GM20431 (cell line): ENCODE data around the gene PLEKHO1.
"Not testable (repeated sequence)": the region's sequence is repeated elsewhere in the genome, so short reads cannot be mapped to it uniquely, and the experiment has no call there.

Experiments used
- in situ Hi-C: fragments of 300-500 bp; cut with MseI, MboI; formaldehyde crosslinking; loops from one replicate; pipeline ENCODE4 v1.15.0; 2020; ENCODE audit warnings: low sequenced_read_pairs; ENCODE audit not compliant: unreplicated experiment

The PLEKHO1 gene, protein sequence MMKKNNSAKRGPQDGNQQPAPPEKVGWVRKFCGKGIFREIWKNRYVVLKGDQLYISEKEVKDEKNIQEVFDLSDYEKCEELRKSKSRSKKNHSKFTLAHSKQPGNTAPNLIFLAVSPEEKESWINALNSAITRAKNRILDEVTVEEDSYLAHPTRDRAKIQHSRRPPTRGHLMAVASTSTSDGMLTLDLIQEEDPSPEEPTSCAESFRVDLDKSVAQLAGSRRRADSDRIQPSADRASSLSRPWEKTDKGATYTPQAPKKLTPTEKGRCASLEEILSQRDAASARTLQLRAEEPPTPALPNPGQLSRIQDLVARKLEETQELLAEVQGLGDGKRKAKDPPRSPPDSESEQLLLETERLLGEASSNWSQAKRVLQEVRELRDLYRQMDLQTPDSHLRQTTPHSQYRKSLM

DNA sequence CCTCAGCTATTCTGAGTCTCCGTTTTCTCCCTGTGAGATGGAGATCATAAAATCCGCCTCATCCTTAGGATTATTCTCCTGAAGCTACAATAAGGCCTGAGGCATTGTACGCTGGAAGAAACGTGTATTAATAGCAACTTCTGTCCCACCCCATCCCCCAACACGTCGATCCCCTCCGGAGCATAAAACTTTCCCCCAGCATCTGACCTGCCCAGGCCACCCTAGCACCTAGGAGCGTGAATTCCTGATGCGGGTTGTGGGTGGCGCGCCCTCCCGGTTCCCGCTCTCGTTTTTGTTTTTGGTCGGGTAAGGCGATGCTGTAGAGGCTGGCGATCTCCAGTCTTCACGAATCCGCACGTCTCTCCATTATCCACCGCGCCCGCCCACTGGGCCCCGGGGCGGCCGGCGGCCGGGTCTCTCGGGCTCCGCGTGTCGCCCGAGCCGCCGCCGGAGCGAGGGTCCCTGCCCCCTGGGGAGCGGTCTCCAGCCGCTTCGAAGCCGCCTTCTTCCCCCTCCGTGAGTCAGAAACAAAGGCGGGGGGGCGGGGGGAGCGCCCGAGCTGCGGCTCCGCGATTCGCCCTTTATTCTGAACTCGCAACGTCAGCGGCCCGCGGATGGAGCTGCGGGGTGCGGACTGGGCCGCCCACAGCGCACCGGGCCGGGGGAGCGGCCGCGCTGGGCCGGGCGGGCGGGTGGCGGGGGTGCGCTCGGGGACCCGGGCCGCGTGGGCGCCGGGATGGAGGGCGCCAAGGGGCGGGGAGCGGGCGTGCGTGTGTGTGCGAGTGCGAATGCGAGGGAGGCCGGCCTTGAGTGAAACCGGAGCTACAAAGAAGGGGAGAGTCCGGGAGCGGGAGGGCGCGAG, at the start of gene PLEKHO1:
TSS of gene PLEKHO1 (plus strand) at position 646 of the 862 bp plus-strand sequence. CDS start 342 bp downstream, outside the sequence.
- in situ Hi-C loops, result no loop called here

DNA sequence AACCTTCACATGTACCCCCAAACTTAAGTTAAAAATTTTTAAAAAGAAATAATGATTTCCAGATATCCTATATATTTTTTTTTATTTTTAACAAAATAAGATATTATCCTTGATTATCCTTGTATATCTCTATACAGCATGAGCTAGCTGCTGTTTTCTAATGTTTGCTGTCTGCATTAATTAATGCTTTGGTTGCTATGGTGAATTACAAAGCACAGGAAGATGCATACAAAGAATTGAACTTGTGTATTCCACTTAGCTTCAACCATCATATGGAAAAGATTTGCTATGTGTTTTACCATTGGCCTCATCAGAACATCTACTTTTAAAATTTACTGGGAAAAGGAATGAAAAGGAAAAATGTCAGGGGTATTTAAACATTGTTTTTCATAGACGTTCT, 46.7 kb upstream of the PLEKHO1 start:
- in situ Hi-C loops, result no loop called here

DNA sequence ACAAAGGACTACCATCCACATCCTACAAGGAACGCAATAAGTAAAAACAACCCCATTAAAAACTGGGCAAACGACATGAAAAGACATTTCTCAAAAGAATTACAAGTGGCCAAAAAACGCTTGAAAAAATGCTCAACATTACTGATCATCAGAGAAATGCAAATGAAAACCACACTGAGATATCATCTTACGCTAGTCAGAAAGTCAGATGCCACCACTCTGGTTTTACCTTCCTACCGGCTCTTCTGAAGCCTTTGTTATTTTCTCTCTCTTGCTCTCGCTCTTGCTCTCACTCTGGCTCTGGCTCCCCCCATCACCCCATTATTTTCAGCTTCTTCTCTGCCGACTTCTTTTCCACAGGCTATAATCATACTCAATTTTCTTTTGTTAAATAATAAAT, 43.4 kb upstream of the PLEKHO1 start:
- in situ Hi-C loops, result no loop called here

DNA sequence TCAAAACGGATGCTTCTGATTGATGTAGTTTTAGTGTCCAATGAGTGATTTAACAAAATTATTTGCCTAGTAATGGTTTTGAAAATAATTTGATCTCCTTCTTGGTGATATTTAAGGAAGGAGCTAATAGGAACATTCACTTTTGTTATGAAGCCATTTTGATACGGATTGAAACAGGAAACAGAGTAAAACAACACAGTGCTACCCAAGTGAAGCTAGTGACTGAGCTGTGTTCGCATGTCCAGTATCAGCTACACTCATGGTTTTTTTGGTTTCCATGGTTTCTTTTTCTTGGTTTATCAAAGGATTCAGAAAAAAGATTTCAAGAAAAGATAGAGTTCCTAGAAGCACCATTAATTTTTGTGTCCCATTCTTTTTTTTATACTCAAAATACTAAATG, 40.1 kb upstream of the PLEKHO1 start:
- in situ Hi-C loops, result no loop called here

DNA sequence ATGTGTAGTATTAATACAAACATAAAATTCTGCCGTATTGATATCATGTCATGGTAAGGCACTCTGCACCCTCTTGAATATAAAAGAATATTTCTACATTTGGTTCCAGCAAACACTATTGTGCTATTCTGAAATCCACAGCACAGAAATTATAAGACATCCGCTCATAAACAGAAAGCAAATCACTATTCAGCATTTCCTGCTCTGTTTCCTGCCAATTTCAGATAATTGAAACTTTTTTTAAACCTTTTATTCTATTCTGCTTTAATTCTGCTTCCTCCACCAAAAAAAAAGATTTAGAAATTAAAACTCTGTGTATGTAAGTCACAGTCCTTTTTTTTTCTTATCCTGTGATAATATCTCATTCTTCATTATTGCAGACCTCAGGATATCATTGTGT, 39.6 kb upstream of the PLEKHO1 start:
- in situ Hi-C loops, result no loop called here

DNA sequence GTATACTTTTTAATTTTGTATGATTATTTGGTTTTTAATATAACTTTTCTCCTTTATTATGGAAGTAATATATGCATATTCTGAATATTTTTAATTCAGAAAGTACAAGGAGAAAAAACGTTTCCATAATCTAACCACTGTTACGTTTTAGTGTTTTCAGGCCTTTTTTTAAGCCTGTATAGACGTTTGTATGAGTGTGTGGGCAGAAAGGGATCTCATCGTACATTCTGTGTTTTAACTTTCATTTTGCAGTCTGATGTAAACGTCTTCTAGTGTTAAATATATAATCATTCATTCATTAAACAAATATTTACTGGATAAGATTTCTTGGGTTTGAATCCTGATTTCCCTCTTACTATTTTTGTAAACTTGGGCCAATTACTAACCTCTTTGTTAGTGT, 38.0 kb upstream of the PLEKHO1 start:
- in situ Hi-C loops, result no loop called here

DNA sequence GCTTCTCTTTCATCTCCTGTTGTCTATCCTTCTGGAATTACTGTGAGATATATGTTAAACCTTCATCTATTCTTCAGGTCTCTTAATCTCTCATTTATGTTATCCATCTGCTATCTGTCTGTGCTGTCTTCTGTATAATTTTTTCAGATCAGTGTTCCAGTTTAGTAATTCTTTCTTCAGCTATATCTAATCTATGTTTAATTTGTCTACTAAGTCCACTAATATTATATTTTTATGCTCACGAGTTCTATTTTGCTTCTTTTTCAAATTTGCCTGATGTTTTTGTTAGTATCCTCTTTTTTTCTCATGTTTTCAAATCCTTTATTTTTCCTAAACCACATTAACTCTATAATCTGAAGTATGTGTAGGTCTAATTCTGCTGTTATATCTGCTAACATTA, 34.6 kb upstream of the PLEKHO1 start:
- in situ Hi-C loops, result no loop called here

DNA sequence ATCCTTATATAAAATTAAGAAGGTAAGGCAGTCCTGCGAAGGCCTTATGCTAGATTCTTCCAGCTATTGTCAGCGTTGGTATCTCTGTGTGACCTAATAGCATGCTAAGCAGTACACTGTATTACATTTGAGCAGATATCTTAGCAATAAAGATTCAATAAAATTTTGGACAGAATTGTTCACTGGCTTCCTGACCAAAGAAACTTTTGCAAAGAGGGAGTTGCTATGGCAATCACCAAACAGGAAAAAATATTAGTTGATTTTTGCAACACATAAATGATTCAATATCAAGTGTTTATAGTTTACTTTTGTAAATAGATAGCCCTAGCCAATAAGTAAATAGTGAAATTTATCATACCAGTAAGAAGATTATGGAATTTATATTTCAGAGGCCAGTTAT, 31.0 kb upstream of the PLEKHO1 start:
- in situ Hi-C loops, result no loop called here

DNA sequence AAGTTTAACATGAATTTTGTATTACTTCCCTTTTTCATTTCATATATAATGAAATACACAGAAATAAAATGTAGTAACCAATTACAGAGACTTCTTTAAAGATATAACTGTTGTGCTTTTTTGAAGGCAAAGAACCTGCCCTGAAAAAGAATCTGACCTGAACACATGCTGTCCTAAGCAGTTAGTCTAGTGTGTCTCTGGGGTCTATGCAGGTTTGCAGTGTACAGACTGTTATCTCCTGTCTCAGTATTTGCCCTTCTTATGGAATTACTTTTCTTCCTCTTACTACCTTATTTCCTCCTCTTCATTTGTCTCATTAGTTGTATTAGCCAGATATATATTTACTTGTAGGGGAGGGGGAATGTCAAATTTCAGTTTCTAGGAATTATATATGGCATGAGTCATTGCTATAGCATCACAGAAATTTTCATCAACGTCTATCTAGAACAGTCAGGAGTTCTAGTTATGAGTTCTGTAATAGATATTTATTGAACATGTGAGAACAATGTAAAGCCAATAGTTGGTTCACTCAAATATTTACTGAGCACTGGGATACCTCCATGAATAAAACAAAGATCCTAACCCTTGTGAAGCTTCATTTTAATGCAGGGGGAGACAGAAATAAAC, 28.4 kb upstream of the PLEKHO1 start:
- in situ Hi-C loops, result no loop called here

DNA sequence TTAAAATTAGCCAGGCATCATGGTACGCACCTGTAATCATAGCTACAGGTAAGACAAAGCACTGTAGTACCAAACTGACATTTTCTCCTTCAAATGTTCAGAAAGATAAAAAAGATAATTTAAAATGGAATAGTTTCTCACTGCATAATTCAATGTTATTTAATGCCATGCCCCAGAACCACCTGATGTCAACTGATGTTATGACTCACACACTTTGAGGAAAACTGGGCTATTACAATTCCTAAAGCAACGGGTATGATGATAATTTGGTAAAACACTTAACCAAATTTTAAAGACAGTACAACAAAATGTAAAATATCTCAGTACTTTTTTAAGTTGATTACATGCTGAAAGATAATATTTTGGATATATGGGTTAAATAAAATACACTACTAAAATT, 22.9 kb upstream of the PLEKHO1 start:
- in situ Hi-C loops, result no loop called here

DNA sequence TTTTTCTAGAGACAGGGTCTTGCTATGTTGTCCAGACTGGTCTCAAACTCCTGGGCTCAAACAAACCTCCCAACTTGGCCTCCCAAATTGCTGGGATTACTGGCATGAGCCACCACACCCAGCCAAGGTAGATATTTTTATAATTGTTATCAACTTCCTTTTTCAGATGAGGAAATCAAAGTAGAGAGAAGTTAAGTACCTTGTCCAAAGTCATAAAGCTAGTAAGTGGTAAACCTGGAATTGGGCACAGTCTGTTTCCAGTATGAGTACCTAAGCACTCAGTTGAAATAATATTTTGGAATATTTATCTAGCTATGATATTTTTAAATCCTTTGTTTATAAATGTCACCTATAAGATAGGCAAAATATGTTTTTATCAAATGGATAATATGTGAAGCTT, 22.3 kb upstream of the PLEKHO1 start:
- in situ Hi-C loops, result no loop called here

DNA sequence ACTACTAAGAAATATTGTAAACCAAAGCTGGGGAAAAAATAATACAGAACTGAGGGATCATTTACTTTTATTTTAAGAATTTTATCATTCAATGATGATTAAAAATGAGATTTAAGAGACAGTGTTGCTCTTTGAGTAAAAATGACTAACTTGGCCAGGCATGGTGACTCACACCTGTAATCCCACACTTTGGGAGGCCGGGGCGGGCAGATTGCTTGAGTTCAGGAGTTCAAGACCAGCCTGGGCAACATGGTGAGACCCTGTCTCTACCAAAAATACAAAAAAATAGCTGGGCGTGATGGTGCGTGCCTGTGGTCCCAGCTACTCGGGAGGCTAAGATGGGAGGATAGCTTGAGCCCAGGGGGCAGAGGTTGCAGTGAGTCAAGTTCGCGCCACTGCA, 21.8 kb upstream of the PLEKHO1 start:
- in situ Hi-C loops, result no loop called here

DNA sequence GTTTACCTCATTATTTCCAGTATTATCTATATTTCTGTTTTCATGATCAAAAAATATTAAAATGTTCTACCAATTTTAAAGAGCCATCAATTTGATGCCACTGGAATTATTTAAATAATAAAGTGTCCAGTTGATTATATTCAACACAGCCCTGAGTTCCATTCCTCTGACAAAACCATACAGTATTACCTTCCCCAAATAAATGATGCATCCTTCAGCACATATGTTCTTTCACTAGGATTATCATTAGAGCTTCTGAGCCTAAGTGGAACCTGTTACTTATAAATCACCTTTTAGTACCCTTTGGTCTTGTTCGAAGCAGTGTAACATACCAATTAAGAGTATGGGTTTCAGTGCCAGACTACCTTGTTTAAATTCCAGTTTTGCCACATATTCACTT, 17.3 kb upstream of the PLEKHO1 start:
- in situ Hi-C loops, result no loop called here

DNA sequence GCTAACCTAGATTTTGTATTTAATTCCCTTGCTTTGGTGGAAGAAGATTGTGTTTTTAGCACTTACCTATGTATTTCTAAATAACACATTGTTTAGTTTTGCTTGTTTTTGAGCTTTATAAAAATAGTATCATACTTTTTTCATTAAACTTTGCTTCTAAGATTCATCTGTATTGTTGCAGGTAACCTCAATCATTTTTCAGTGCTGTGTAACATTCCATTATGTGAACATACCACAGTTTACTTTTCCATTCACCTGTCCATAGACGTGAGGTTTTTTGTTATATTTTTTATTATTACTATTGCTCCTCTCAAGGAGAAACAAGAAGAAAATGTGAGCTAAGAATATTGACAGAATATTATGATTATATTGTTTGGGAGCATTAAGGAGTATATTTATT, 15.2 kb upstream of the PLEKHO1 start:
- in situ Hi-C loops, result no loop called here

DNA sequence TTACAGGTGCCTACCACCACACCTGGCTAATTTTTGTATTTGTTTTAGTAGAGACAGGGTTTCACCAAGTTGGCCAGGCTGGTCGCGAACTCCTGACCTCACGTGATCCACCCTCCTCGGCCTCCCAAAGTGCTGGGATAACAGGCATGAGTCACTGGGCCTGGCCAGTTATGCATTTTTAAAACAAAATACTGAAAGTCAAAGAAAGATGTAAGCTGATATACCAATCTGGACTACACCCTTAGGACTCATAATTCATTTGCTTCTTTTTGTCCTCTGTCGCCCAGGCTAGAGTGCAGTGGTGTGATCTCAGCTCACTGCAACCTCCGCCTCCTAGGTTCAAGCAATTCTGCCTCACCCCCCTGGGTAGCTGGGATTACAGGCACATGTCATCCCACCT, 14.3 kb upstream of the PLEKHO1 start:
- in situ Hi-C loops, result not testable (repeated sequence)

DNA sequence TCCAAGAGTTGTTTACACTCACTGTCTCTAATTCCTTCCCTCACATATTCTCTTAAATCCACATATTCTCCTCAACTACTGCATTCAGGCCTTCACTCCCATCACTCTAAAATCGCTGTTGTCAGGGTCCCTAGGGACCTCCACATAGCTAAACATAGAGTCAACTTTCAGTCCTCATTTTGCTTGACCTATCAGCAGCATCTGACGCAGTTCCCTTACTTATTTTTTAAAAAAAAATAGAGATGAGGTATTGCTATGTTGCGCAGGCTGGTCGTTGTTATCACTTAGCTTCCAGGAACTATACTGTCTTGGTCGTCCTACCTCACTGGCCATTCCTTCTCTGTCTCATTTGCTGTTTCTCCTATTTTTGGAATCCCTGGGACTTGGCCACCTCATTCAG, 11.7 kb upstream of the PLEKHO1 start:
- in situ Hi-C loops, result no loop called here

DNA sequence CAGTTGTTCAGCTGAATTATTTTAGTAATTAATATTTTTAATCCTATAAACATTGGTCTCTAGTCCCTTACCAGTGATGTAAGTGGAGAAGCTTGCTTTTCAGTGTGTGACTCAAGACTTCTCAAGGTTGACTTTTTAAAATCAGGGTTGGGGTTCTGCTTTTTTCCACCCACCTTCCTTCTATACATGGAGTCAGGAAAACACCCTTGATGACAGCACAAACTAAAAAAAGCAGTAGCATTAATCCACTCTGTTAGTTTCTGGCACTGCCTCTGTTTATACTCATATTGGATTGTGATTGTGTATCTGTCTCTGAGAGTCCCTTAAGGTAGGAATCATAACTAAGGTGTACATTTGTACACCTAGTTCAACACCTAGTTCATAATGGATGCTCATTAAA, 8.3 kb upstream of the PLEKHO1 start:
- in situ Hi-C loops, result no loop called here

DNA sequence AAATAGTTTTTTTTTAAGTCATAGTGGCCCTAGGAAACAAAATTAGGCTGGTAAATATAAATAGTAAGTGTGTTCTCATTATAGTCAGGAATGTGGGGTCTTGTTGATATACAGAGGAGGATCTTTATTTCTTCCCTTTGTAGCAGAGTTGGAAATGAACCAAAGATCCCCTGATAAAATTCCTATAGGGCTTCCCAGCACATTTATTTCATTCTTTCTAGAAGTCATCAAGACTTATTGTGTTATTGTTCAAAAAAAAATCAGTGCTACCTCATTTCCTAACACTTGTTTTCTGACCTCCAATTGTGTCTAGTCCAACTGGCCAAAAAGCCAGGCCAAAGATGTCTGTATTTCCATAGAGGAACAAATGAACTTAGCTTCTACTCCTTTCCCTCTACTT, 7.6 kb upstream of the PLEKHO1 start:
- in situ Hi-C loops, result no loop called here

DNA sequence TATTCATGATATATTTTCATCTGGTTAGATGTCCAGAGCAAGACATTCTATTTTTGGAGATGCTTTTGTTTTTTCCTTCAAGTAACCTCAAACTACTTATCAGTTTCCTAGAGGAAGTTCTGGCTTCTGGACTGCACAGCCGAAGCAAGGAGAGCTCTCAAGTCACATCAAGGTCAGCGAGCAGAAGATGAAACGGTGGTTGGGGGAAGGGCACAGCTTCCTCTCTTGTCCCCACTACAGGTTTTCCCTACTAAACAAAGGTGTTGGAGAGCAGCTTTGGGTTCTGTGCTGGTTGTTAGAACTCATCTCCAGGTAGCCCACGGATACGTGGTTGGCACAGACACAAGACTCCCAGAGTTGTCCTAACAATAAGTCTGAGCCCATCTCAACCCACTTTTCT, 5.1 kb upstream of the PLEKHO1 start:
- in situ Hi-C loops, result no loop called here

DNA sequence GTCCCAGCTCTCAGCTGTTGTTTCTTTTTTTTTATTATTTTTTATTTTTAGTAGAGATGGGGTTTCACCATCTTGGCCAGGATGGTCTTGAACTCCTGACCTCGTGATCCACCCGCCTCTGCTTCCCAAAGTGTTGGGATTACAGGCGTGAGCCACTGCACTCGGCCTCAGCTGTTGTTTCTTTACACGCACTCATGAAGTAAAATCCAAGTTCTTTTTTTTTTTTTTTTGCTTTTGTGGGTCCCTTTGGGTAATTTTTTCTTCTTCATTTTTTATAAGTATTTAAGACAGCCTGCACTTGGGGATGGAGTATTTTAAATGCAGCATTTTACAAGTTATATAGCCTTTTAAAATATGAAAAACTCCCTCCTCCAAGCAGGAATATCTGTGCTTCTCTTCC, 3.7 kb upstream of the PLEKHO1 start:
- in situ Hi-C loops, result not testable (repeated sequence)
